ENCODE data around the gene BLOC1S1. TPM values are rescaled to one million over a fixed set of nuclear protein-coding genes. Genes with fewer than 3 reads are reported as not detected.

The BLOC1S1 gene
- total RNA-seq, 6 experiments from 2014 or later = 81.8 to 175 (median 99.0) TPM

DNA sequence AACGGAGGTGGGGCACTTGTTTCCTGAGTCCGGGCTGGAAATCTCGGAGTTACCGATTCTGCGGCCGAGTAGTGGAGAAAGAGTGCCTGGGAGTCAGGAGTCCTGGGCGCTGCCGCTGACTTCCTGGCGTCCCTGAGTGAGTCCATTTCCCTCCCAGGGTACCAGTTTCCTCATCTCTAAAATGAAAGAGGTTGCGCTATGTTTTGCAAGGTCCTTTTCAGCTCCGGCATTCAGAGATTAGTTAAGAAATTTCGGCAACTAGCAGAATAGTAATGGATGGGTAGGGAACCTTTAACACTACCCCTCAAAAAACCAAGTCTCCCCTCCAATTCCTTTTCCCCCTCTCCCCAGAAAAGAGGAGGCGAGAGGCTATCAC lies 724 bp downstream of the BLOC1S1 start:
- WGBS (ENCODE audit: insufficient coverage, low coverage, low lambda C conversion rate, missing lambda C conversion rate) = 9% methylated on average over 13 of the region's 13 CpGs
- no peaks in the 10 kb centered on the region for H3K27me3 ChIP-seq
- peak overlapping the region; percentile 76 to 96 (median 87) for H3K27ac ChIP-seq
- no peaks in the 10 kb centered on the region for H3K36me3 ChIP-seq
- peaks cover 0 to 62% (median 14%) of the 10 kb centered on the region in 4 donors for H3K4me1 ChIP-seq
- H3K4me3 ChIP-seq = peak overlapping the region; percentile 76 to 86 (median 82)
- H3K9me3 ChIP-seq = no peaks in the 10 kb centered on the region
- no peak for DNase-seq
- intact Hi-C loops (cut with DNase I) = no loop called here
- TF ChIP-seq, protein P1, sequence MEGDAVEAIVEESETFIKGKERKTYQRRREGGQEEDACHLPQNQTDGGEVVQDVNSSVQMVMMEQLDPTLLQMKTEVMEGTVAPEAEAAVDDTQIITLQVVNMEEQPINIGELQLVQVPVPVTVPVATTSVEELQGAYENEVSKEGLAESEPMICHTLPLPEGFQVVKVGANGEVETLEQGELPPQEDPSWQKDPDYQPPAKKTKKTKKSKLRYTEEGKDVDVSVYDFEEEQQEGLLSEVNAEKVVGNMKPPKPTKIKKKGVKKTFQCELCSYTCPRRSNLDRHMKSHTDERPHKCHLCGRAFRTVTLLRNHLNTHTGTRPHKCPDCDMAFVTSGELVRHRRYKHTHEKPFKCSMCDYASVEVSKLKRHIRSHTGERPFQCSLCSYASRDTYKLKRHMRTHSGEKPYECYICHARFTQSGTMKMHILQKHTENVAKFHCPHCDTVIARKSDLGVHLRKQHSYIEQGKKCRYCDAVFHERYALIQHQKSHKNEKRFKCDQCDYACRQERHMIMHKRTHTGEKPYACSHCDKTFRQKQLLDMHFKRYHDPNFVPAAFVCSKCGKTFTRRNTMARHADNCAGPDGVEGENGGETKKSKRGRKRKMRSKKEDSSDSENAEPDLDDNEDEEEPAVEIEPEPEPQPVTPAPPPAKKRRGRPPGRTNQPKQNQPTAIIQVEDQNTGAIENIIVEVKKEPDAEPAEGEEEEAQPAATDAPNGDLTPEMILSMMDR (IDR thresholded peaks at IDR 0.05) = no peak
- no peak for TF ChIP-seq POLR2A (IDR thresholded peaks at IDR 0.05)
- ATAC-seq = peak in 2 of 4 donors; percentile 0

- Histone ChIP-seq H3K4me3 (peak overlapping the region; percentile 76 to 86 (median 82)), H3K36me3 (no peaks in the 10 kb centered on the region), H3K4me1 (peaks cover 0 to 58% (median 14%) of the 10 kb centered on the region in 4 donors), H3K27ac (peak overlapping the region in 1 of 3 donors; percentile 96), H3K27me3 (no peaks in the 10 kb centered on the region), H3K9me3 (no peaks in the 10 kb centered on the region)
- peak in 1 of 3 donors; percentile 47 for DNase-seq
- intact Hi-C loops (cut with DNase I) = no loop called here
- no peak for ATAC-seq
- WGBS (ENCODE audit: insufficient coverage, low coverage, low lambda C conversion rate, missing lambda C conversion rate) = 55% methylated on average over 6 of the region's 8 CpGs
- TF ChIP-seq POLR2A (IDR thresholded peaks at IDR 0.05) = no peak
- TF ChIP-seq, protein P1 (IDR thresholded peaks at IDR 0.05) = no peak
These were observed 1.5 kb downstream of the BLOC1S1 start for GRCh38 chr12:55717011-55718007.

DNA sequence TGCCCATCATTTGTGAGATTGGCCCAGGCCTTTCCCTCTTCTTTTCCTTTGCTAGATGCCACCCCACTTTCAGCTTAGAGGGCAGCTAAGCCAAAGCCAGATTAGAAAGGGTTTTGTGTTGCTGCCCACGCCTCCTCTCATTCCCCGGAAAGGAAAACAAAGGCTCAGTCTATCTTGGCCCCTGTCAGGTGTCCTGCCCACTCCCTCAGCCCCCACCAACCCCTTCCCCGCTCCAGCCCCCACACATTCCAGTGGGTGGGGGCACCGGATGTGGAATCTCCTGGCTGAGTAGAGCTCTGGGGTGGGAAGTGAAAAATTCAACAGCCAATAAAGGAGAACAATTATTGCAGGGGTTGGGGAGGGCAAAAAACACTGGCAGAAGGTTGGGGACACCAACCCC lies 2.2 kb downstream of the BLOC1S1 start:
- no peak for ATAC-seq
- H3K4me1 ChIP-seq = peaks cover 0 to 57% (median 14%) of the 10 kb centered on the region in 4 donors

DNA sequence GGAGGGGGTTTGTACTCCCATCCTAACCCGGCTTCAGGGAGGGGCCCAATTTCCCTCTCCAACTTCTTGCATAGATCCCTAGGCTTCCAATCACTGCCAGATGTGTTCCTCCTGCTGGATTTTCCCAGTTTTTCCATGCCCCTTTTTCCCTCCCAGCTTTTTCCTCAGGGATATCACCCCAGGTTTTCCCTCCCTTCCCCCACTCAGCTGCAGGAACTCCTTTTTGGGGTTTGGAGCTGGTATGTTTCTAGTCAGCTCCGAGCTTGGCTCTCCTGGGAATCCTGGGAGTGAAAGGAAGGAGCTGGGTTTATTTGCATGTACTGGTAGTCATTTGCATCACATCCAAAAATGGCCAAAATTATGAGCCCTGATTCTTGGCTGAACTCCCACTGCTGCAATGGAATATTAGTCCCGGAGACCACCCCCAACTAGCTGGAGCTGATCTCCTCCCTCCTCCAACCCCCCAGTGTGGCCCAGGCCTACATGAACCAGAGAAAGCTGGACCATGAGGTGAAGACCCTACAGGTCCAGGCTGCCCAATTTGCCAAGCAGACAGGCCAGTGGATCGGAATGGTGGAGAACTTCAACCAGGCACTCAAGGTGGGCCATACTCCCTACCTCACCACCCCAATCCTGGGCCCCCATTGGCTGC lies 2.9 kb downstream of the BLOC1S1 start:
- Histone ChIP-seq H3K36me3 (peaks cover 0 to 1% (median under 1%) of the 10 kb centered on the region in 4 donors), H3K4me1 (peaks cover 0 to 58% (median 14%) of the 10 kb centered on the region in 4 donors), H3K4me3 (no peak overlapping the region), H3K27ac (peak overlapping the region in 1 of 3 donors; percentile 75), H3K9me3 (no peaks in the 10 kb centered on the region), H3K27me3 (no peaks in the 10 kb centered on the region)
- WGBS (ENCODE audit: insufficient coverage, low coverage, low lambda C conversion rate, missing lambda C conversion rate) = 77% methylated on average over 3 of the region's 4 CpGs
- intact Hi-C loops (cut with DNase I) = no loop called here
- TF ChIP-seq, protein P1 (IDR thresholded peaks at IDR 0.05) = no peak
- TF ChIP-seq POLR2A (IDR thresholded peaks at IDR 0.05) = no peak
- ATAC-seq (no peak), DNase-seq (no peak)

More for the DNA sequence above, 2.2 kb downstream of the BLOC1S1 start:
- Histone ChIP-seq H3K4me3 (no peak overlapping the region), H3K27ac (no peak overlapping the region), H3K36me3 (no peaks in the 10 kb centered on the region), H3K27me3 (no peaks in the 10 kb centered on the region), H3K9me3 (no peaks in the 10 kb centered on the region)
- no peak for TF ChIP-seq POLR2A (IDR thresholded peaks at IDR 0.05)
- TF ChIP-seq, protein P1 (IDR thresholded peaks at IDR 0.05) = no peak
- peak in 1 of 3 donors; percentile 32 for DNase-seq
- intact Hi-C loops (cut with DNase I) = no loop called here
- 55% methylated on average over 4 of the region's 4 CpGs for WGBS (ENCODE audit: insufficient coverage, low coverage, low lambda C conversion rate, missing lambda C conversion rate)

All from right lobe of liver (tissue), 6 donors.